Omental fat pad (tissue), 4 donors: ENCODE measurements around the gene SLC22A1. TPM values are rescaled to one million over a fixed set of nuclear protein-coding genes. Genes with fewer than 3 reads are reported as not detected.

Experiments
- ATAC-seq: fragments of 150-250 bp; one replicate; pipeline ENCODE4 v1.9.1; 2016; ENCODE audit warnings: mild to moderate bottlenecking, moderate library complexity; ENCODE audit not compliant: low FRiP score
- DNase-seq: peaks from one replicate; pipeline ENCODE4 v3.0.0-alpha.2; 2019; ENCODE audit warnings: low spot score
- total RNA-seq, 4 donors: library from RNA; depleted of rRNA; stranded (reverse); fragments of >200 nt; gene quantifications; one replicate each; pipeline ENCODE4 v1.1.0, GENCODE V29; 2016
- TF ChIP-seq, protein P1 (sequence below), 3 donors: fragments of 450-650 bp; IDR thresholded peaks; one replicate each; pipeline ENCODE4 v1.5.1; 2016 to 2017; ENCODE audit warnings: antibody characterized with exemption in 3 of 3, mild to moderate bottlenecking in 3 of 3, moderate library complexity in 2 of 3

Gene SLC22A1
- total RNA-seq, 4 donors from 2014 or later = 0.65 to 2.5 (median 1.0) TPM

DNA sequence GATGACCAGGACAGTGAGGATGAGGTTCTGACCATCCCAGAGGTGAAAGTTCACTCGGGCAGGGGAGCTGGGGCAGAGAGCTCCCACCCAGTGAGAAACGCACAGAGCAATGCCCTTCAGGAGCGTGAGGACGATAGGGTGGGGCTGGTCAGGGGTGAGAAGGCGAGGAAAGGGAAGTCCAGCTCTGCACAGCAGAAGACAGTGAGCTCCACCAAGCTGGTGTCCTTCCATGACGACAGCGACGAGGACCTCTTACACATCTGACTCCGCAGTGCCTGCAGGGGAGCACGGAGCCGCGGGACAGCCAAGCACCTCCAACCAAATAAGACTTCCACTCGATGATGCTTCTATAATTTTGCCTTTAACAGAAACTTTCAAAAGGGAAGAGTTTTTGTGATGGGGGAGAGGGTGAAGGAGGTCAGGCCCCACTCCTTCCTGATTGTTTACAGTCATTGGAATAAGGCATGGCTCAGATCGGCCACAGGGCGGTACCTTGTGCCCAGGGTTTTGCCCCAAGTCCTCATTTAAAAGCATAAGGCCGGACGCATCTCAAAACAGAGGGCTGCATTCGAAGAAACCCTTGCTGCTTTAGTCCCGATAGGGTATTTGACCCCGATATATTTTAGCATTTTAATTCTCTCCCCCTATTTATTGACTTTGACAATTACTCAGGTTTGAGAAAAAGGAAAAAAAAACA lies 16.6 kb upstream of the SLC22A1 start:
- no peak for ATAC-seq
- DNase-seq = no peak
- TF ChIP-seq, protein P1, sequence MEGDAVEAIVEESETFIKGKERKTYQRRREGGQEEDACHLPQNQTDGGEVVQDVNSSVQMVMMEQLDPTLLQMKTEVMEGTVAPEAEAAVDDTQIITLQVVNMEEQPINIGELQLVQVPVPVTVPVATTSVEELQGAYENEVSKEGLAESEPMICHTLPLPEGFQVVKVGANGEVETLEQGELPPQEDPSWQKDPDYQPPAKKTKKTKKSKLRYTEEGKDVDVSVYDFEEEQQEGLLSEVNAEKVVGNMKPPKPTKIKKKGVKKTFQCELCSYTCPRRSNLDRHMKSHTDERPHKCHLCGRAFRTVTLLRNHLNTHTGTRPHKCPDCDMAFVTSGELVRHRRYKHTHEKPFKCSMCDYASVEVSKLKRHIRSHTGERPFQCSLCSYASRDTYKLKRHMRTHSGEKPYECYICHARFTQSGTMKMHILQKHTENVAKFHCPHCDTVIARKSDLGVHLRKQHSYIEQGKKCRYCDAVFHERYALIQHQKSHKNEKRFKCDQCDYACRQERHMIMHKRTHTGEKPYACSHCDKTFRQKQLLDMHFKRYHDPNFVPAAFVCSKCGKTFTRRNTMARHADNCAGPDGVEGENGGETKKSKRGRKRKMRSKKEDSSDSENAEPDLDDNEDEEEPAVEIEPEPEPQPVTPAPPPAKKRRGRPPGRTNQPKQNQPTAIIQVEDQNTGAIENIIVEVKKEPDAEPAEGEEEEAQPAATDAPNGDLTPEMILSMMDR (IDR thresholded peaks at IDR 0.05) = no peak

DNA sequence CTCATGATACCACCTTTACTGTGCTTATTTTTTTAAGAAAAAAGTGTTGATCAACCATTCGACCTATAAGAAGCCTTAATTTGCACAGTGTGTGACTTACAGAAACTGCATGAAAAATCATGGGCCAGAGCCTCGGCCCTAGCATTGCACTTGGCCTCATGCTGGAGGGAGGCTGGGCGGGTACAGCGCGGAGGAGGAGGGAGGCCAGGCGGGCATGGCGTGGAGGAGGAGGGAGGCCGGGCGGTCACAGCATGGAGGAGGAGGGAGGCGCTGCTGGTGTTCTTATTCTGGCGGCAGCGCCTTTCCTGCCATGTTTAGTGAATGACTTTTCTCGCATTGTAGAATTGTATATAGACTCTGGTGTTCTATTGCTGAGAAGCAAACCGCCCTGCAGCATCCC lies 15.6 kb upstream of the SLC22A1 start:
- no peak for ATAC-seq
- DNase-seq = no peak
- TF ChIP-seq, protein P1 (IDR thresholded peaks at IDR 0.05) = no peak

DNA sequence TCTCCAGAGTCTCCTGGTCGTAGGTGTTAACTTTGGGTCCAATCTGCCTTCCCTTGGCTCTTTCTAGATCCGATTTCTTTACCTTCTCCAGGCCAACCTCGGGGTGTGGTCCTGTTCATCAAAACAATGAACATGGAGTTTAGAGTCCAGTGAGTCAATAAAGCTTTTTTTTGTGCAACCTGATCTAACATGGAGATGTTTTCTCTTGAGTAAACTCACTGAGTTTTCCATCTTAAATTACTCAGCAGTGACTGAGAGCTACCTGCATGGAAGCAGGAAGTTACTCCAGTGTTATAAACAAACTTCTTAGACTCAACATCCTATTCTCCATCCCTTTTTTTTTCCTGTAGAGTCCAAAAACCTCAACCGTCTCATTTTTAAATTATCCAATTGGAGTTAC lies 14.9 kb upstream of the SLC22A1 start:
- ATAC-seq (no peak), DNase-seq (no peak)
- TF ChIP-seq, protein P1 (IDR thresholded peaks at IDR 0.05) = no peak

DNA sequence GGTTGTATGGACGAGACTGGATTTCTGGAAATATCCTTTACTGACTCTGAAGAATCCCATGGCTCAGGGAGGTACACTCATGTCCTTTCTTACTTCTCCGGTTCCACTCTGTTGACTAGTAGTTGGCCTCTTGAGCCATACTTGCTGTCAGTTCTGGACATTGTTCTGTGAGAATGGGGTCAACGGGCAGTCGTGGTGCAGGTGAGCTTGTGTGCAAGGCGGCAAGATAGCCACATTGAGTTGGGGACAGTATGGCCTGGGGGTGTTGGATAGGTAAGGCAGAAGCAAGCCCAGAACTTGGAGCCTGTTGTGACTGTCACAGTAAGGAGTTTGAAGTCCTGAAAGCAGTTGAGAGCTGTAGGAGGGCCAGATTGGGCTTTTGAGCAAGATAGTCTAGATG lies 13.5 kb upstream of the SLC22A1 start:
- no peak for ATAC-seq
- no peak for DNase-seq
- TF ChIP-seq, protein P1 (IDR thresholded peaks at IDR 0.05) = no peak

DNA sequence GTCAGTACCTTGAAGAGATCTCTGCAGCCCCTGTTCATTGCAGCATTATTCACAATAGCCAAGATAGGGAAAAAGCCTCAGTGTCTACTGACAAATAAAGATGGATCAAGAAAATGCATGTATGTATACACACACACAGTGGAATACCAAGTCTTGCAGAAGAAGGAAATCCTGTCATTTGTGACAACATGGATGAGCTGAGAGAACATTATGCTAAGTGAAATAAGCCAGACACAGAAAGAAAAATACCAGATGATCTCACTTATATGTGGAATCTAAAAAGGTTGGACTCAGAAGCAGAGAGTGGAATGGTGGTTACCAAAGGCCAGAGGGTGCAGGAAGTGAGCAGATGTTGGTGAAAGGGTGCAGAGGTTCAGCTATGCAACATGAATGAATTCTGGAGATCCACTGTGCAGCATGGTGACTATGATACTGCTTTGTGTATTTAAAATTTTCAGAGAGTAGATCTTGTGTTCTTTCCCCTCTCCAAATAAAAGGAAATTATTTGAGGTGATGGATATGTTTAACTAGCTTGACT lies 11.0 kb upstream of the SLC22A1 start:
- ATAC-seq = no peak
- DNase-seq = no peak

DNA sequence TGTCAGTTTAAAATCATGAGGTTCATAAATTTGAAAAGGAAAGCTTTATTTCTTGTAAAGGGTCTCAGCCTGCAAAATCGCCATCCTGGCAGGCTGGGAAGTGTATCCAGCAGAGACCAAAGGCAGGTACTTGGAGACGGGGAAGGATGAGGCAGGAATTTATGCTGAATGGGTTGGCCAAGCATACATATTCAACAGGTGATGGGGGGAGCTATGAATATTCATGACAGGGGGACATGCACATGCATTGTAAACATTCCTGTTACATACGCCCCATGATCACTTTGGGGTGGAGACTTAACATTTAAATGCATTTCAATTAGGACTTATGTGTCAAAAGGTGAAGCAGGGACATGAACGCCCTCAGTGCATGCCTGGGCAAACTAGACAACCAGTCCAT lies 9.8 kb upstream of the SLC22A1 start:
- ATAC-seq (no peak), DNase-seq (no peak)

More for the DNA sequence above, 11.0 kb upstream of the SLC22A1 start:
- TF ChIP-seq, protein P1 (IDR thresholded peaks at IDR 0.05) = no peak

More for the DNA sequence above, 9.8 kb upstream of the SLC22A1 start:
- TF ChIP-seq, protein P1 (IDR thresholded peaks at IDR 0.05) = no peak
